ENCODE data around the gene TRAPPC14.
"Not testable (repeated sequence)": the region's sequence is repeated elsewhere in the genome, so short reads cannot be mapped to it uniquely, and the experiment has no call there.

TRAPPC14 gene

DNA sequence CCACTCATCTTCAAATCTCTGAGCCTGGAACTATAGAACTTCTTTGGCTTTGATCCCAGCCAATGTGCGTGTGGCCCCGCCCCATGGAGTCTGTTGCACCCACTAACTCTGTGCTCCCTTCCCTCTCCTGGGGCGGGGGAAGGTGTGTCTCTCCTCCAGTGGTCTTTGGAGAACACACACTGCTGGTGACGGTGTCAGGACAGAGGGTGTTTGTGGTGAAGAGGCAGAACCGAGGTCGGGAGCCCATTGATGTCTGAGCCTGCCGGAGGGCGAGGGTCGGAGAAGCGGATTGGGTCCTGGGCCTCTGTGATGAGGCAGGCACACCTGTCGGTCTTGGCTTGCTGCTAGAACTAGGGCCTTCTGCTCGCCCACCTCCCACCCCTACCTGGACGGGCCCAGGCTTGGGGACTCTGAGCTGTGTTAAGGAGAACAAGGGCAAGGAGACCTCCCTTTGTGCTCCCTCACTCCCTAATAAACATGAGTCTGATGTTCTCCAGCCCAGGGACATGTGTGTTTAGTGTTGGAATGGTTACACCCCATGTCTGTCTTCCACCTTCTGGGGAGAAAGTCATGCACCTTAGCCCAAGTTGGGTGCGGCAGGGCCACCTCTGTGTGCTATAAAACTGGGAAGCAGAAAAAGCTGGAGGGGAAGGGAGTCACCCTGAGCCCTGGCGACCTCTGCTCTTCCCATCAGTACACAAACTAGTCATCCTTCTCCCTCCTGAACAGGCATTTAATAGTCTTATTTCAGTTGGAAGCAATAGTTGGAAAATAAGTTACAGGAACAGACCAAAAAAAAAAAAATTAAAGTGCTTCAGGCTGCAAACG is 4.6 kb downstream of the TRAPPC14 start:
- DNase-seq (ENCODE audit: low spot score): no peak

DNA sequence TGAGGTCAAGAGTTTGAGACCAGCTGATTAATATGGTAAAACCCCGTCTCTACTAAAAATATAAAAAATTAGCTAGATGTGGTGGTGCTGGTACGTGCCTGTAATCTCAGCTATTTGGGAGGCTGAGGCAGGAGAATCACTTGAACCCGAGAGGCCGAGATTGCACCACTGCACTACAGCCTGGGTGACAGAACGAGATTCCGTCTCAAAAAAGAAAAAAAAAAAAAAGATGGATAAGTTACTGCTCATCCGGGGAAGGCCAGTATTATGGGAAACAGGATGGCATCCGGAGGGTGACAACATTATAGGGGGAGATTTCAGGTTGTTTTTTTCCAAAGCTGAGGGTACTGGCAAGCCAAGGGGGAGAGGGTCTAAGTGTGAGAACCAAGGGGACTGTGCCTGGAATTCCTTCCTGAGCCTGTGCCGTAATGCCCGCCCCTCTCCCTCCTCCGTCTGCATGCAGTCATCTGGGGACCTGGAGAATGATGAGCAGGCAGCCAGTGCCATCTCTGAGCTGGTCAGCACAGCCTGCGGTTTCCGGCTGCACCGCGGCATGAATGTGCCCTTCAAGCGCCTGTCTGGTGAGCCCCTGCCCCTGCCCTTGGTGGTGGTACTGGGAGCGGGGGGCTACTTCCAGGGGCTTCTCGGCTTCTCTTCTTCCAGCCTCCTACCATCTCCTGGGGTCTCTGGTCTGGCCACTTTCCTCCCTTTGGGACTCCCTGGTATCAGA is 5.4 kb downstream of the TRAPPC14 start:
- DNase-seq (ENCODE audit: low spot score): no peak

DNA sequence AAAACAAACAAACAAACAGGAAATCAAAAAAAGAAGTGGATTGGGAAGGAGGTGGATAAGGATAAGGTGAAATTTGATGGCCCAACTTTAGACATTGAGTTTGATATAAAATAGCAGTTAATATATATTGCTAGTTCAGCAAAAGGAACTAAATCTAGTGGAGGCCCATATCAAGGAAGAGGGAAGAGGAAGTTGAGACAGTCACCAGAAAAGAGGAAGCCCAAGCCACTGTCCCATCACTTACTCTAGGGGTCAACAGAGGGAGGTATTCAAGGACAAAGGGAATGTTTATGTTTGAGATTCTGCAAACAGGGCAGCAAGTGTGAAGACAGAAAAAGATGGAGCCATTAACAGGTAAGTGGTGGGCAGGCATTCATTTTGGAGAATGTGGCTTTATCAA is 6.1 kb downstream of the TRAPPC14 start:
- DNase-seq (ENCODE audit: low spot score): no peak

DNA sequence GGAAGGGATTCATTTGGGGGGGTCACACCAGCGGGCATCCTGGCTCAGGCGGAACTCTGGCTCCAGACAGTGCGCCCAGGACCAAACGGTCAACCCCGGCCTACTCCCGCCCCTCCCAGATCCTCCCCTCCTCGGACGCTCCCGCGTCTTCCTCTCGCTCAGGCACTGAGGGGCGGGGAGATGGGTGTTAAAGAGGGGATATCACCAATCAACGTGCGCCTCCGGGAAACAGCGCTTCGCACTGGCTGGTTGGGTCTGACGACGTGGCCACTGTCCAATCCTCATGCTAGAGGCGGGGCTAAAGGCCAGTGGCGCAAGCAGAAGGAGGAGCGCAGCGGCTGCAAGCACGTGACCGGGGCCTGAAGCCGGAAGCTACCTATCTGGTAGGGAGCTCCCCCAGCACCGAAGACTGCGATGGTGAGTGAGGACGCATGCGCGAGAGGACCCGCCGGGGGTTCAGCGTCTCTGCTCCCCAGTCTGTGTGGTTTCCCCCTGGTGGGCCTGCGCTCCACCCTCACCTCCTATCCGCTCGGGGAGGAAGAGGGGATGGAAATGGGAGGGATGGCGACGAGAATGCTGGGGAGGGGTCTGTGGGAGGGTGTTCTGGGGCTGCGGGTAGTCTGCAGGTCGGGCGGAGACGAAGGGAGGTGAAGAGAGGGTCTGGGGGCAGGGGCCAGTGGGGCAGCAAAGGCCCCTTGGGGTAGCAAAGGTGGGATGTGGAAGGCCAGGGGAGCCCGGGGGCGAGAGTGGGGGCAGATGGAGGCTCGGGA is 9.8 kb downstream of the TRAPPC14 start, which contains the start of gene LAMTOR4:
Gene LAMTOR4, plus strand, starts transcription at position 360 of the 770 bp plus-strand sequence. Its CDS starts 55 bp downstream, at position 415.
- peak; percentile 100 for DNase-seq (ENCODE audit: low spot score)

DNA sequence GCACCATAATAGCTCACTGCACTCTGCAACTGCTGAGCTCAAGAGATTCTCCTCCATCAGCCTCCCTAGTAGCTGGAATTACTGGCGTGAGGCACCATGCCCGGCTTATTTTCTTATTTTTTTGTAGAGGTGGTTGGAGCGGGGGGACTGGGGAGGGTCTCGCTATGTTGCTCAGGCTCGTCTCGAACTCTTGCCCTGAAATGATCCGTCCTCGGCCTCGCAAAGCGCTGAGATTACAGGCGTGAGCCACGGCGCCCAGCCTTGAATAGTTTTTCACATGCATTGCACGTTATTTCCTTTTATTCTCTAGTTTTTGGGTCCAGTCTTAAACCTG is 10.3 kb downstream of the TRAPPC14 start:
- DNase-seq (ENCODE audit: low spot score): no peak

DNA sequence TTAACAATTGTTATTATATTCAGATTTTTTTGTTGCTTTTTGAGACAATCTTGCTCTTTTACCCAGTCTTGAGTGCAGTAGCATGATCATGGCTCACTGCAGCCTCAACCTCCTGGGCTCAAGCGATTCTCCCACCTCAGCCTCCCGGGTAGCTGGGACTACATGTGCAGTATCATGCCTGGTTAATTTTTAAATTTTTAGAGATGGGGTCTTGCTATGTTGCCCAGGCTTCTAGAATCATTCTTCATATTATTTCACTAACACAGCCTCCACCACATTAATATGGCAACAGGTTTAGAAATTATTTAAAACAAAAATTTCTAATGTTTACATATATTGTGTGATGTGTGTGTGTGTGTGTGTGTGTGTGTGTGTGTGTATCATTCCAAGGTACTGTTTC is 11.2 kb downstream of the TRAPPC14 start:
- no peak for DNase-seq (ENCODE audit: low spot score)

DNA sequence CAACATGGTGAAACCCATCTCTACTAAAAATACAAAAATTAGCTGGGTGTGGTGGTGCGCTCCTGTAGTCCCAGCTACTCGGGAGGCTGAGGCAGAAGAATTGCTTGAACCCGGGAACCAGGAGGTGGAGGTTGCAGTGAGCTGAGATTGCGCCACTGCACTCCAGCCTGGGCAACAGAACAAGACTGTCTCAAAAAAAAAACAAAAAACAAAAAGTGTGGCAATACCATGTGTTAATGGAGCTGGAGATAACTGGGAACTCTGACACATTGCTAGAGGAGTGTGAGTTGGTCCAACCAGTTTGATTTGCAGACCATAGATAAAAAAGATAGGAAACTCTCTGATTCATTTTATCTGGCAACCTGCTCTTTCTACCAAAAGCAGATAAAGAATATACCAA is 12.2 kb downstream of the TRAPPC14 start:
- not testable (repeated sequence) for DNase-seq (ENCODE audit: low spot score)

DNA sequence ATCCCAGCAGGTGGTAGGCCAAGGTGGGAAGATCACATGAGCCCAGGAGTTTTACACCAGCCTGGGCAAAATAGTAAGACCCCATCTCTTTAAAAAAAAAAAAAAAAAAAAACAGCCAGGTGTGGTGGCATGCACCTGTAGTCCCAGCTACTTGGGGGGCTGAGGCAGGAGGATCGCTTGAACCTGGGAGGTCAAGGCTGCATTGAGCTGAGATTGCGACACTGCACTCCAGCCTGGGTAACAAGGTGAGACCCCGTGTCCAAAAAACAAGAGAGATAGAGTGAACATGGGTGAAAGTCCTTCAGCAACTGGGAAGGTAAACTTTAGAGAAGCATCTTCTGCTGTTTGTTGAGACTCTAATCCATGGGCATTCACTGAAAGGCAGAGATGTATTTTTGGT is 16.1 kb downstream of the TRAPPC14 start:
- no peak for DNase-seq (ENCODE audit: low spot score)

DNA sequence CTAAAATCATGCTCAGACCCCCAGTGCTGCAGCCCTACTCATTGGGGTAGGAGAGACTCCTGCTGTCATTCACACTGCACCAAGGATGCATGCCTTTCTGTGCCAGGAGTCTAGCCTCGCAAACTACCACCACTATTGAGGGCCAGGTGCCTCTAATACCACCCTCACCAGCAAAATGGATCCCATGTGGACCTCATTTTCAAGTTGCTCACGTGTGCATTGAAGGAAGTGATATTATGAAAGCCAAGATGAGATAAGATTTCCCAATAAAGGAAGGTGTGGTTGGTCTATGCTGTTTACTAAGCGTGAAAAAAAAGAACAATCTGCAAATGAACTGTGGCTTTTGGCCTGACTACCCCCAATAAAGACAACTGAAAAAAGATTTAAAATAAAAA is 17.0 kb downstream of the TRAPPC14 start:
- no peak for DNase-seq (ENCODE audit: low spot score)

DNA sequence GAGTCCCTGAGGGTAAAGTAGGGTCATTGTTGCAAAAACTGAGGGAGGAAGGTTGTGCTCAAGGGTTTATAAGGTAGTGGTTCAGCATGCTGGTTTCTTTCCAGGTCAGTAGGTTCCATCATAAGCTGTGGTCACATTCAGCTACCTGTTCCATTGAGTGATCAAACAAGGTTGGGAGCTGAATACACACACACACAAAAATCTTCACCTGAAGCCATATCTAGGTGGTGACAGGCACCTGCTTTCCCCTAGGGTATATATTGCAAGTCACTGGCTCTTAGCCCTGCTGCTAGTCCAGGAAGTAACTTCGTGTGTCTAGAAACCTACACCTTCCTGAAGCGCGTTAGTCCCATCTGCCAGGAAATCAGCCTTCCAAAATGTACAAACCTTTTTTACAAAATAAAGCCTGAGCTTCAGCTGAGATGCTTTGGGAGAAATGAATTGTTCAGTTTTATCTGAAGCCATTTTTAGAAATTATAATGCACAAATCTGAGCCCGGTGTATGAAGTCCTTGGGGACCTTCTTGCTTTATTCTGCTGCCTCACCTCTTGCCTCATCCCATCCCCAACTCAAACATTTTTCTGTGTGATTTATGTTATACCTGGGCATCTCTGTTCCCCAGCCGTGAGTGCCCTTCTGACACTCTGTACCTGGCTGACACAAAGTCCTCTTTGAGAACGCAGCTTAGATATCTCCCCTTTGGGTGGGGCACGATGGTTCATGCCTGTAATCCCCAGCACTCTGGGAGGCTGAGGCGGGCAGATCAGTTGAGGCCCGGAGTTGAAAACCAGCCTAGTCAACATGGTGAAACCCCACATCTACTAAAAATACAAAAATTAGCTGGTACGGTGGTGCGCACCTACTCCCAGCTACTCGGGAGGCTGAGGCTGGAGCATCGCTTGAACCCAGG is 20.4 kb downstream of the TRAPPC14 start:
- no peak for DNase-seq (ENCODE audit: low spot score)

DNA sequence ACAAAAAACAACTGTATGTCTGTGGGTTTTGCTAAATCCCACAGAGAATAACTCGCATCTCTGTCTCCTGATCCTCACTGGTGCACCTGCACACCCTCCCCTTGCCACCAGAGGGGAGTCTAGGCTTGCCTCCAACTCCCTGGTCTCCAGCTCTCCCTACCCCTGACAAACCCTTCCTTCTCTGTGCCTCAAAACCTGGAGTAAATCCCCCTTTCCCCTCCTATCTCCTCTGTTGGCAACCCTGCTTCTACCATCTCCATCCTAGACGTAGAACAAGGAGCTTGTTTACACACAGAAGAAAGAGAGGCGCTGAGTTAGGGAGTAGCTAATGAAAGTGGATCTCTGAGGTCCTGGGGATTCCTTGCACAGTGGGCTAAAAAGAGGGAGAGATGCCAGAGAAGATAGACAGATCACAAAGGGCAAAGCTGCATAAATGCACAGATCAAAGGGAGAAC is 25.8 kb downstream of the TRAPPC14 start:
- DNase-seq (ENCODE audit: low spot score): peak; percentile 86

DNA sequence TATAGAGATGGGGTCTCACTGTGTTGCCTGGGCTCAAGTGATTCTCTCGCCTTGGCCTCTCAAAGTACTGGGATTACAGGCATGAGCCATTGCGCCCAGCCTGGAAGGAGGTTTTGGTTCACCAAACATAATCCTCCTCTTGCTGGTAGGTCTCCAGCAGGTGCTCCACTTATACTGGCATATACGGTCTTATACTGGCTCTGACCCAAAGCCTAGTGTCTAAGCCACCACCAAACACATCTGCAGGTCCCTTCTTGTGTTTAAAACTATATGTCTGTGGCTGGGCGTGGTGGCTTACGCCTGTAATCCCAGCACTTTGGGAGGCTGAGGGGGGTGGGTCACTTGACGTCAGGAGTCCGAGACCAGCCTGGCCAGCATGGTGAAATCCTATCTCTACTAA is 26.4 kb downstream of the TRAPPC14 start:
- DNase-seq (ENCODE audit: low spot score): no peak

DNA sequence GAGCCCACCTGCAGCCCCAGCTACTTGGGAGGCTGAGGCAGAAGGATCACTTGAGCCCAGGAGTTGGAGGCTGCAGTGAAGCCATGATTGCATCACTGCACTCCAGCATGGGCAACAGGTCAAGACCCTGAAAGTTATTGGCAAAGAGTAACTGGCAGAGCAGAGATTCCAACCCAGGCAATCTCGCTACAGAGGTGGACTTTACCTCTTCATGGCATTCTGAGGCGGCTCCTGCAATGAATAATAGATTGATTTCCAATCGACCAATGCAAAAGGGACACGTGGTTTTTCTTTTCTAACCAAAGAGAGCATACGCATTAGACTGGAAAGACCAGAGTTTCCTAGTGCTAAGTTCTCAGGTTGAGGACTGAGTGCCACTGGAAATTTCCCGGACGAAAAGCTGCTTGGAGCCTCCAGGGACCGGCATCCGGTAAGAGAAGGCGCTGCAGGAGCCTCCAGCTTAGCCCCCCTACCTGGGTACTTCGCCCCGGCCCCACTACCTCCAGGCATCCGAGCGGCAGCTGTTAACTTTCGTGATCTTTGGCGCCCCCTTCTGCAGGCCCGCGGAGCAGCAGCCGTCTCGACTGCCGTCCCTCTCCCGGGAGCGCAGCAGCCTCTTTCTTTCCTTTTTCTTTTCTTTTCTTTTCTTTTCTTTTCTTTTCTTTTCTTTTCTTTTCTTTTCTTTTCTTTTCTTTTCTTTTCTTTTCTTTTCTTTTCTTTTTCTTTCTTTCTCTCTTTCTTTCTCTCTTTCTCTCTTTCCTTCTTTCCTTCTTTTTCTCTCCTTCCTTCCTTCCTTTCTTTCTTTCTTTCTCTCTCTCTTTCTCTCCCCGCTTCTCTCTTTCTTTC is 27.7 kb downstream of the TRAPPC14 start:
- DNase-seq (ENCODE audit: low spot score): peak; percentile 69

DNA sequence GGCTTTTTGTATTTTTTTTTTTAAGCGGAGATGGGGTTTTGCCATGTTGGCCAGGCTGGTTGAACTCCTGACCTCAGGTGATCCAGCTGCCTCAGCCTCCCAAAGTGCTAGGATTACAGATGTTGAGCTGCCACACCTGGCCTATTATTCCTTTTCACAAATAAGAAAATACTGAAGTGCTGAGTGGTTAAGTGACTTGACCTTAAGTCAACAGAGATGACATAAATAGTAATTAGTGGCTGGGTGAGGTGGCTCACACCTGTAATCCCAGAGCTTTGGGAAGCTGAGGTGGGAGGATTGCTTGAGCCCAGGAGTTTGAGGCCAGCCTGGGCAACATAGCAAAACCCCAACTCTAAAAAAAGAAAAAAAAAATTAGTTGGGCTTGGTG is 28.3 kb downstream of the TRAPPC14 start:
- not testable (repeated sequence) for DNase-seq (ENCODE audit: low spot score)

DNA sequence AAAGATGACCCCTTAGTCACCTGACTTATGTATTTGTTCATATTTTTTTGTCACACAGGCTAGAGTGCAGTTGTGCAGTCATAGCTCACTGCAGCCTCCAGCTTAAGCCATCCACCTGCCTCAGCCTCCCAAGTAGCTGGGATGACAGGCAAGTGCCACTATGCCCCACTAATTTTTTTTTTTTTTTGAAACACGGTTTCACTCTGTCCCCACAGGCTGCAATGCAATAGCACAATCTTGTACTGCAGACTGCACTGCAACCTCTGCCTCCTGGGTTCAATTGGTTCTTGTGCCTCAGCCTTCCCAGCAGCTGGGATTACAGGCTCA is 29.9 kb downstream of the TRAPPC14 start:
- no peak for DNase-seq (ENCODE audit: low spot score)

DNA sequence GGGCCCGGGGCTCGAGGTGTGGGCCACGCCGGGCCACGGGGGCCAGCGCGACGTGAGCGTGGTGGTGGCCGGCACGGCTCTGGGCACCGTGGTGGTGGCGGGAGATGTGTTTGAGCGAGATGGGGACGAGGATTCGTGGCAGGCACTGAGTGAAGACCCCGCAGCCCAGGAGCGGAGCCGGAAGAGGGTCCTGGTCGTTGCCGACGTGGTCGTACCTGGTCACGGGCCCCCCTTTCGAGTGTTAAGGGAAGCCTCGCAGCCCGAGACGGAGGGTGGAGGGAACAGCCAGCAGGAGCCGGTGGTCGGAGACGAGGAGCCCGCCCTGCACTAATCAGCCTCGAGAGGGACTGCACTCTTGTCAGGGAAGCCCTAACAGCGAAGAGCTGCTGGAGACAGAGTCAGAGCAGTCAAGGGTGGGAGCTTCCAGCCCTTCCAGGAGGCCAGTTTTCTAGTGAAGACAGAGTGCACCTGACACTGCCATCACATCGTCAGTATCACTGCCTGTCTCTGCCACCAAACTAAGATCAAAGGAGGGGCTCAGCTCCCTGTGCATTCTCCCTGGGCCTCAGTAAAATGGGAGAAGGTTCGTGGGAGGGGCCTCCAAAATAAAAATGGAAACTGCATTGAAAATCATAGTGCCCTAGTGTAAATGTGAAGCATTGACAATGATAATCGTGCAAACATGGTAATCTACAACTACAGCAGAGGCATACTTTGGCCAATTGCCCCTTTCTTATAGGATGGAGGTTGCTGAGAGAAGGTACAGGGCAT is 30.5 kb downstream of the TRAPPC14 start:
- peak; percentile 53 for DNase-seq (ENCODE audit: low spot score)

DNA sequence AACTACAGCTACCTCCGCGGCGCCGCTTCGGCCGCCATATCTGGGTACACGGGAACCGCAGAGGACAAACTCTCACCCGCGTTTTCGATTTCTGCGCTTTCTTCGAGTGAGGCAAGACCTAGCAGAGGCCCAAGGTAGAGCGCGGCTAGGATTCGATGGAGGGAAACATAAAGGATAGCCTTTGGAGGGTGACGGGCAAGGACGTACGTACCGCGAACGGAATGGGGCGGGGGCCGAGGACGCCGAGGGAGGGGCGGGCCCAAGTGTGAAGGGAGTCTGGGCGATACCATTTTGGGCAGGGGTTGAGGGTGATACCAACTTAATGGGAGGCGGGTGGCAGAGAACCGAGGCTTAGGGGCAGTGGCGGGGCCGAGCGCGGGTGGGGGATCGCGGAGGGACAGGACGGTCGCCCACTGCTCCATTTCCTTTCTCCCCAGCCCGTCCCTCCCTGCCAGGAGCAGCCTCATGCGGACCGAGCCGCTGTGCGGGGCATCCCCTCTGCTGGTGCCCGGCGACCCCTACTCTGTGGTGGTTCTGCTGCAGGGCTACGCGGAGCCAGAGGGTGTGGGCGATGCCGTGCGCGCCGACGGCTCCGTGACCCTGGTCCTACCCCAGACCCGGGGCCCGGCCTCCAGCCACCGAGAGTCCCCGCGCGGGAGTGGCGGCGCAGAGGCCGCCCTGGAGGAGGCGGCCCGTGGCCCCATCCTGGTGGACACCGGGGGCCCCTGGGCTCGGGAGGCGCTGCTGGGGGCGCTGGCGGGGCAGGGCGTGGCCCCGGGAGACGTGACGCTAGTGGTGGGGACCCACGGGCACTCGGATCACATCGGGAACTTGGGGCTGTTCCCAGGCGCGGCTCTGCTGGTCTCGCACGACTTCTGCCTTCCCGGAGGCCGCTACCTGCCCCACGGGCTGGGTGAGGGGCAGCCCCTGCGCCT is 31.3 kb downstream of the TRAPPC14 start, which contains the start of gene MBLAC1:
Gene MBLAC1, plus strand, starts transcription at position 37 of the 935 bp plus-strand sequence. Its CDS starts 429 bp downstream, at position 466.
- DNase-seq (ENCODE audit: low spot score): peak; percentile 91

DNA sequence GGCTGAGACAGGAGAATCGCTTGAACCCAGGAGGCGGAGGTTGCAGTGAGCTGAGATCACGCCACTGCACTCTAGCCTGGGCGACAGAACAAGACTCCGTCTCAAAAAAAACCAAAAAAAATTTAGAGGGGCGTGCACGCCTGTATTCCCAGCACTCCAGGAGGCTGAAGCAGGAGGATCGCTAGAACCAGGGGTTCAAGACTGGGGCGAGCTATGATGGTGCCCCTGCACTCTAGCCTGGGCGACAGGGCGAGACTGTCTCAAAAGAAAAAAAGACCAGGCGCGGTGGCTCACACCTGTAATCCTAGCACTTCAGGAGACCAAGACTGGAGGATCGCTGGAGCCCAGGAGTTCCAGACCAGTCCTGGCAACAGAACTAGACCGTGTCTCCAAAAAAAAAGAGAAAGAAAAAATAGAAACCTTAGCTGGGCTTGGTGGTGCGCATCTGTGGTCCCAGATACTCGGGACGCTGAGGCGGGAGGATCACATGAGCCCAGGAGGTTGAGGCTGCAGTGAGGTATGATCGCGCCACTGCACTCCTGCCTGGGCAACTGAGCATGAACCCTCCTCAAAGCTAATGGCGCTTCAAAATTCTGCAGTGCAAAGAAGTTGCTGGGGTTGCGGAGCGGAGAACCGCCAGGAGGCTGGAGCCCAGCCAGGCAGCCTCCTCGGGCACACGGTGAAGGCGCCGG is 32.1 kb downstream of the TRAPPC14 start:
- no peak for DNase-seq (ENCODE audit: low spot score)
